IPS DF 19.7 (cell line): ENCODE measurements around the gene PSMA6.

Experiments used
- DNase-seq: peaks from one replicate; pipeline ENCODE4 v3.0.0-alpha.2; 2013; ENCODE audit warnings: low read depth, low spot score

Gene PSMA6

DNA sequence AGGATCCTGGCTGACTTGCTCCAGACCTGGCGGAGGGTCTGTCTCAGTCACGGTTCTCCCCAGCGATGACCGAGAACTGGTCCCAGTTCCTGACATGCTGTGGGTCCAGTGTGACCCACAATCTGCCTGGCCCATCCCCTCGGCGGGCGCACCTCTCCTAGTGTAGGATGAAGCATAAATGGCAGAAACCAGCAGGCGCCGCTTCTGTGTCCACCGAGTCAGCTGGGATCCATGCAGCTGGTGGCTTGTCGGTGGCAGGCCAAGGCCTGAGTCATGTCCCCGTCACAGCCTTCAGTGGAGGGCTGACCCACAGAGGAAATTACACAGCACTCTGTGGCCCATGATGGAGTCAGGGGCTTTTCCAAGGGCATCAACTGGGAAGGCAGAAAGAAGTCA lies 73.9 kb downstream of the PSMA6 start:
- DNase-seq, result no peak

DNA sequence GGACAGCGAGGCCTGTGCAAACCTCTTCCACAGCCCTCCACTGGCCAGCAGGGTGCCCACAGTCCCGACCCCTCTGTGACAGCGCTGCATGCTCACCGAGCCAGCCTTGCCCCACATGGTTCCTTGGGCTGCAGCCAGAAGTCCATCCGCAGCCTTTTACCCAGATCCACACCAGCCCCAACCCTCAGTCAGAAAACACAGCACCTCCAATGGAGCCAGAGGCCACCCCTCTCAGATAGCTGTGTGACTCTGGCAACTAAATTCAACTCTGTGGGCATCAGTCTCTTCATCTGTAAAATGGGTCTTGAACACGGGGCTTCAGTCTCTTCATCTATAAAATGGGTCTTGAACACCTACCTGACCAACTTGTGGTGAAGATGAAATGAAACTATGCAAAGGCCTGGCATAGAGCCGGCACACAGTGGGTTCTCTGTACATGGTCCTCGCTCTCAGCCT lies 74.4 kb downstream of the PSMA6 start:
- no peak for DNase-seq

- no peak for DNase-seq
These were observed 74.8 kb downstream of the PSMA6 start for GRCh38 chr14:35367056-35367372.
